ENCODE results near the gene TRA2A. TPM values are rescaled to one million over a fixed set of nuclear protein-coding genes. Genes with fewer than 3 reads are reported as not detected.

TRA2A gene
- total RNA-seq, 1 donor from 2014 or later, result 144 TPM

GRCh38 chr7:23472556-23472955, 59.2 kb downstream of the TRA2A start:
- no peaks in the 10 kb centered on the region for H3K36me3 Mint-ChIP-seq (ENCODE audit: low read depth)
- intact Hi-C loops (cut with micrococcal nuclease), result loop anchor here (5.0 kb wide), 2 partner anchors 125 to 365 kb away; partner anchors contain the start of genes CCDC126 and KLHL7
- DNase-seq (no peak), ATAC-seq (ENCODE audit: low read depth) (no peak)
- CTCF ChIA-PET, result interaction anchor here (0.6 to 1.2 kb wide), 4 partner anchors 25 to 194 kb away, joined by 3 to 6 read pairs (median 4); no protein-coding TSS in a partner anchor
- POLR2A ChIA-PET, result interaction anchor here (0.6 to 1.1 kb wide), 3 partner anchors 58 to 907 kb away, joined by 3 to 4 read pairs (median 3); no protein-coding TSS in a partner anchor
- peaks cover 57% of the 10 kb centered on the region for H3K27me3 Mint-ChIP-seq
- H3K27ac Mint-ChIP-seq, result no peak overlapping the region
- TF ChIP-seq, protein P1, sequence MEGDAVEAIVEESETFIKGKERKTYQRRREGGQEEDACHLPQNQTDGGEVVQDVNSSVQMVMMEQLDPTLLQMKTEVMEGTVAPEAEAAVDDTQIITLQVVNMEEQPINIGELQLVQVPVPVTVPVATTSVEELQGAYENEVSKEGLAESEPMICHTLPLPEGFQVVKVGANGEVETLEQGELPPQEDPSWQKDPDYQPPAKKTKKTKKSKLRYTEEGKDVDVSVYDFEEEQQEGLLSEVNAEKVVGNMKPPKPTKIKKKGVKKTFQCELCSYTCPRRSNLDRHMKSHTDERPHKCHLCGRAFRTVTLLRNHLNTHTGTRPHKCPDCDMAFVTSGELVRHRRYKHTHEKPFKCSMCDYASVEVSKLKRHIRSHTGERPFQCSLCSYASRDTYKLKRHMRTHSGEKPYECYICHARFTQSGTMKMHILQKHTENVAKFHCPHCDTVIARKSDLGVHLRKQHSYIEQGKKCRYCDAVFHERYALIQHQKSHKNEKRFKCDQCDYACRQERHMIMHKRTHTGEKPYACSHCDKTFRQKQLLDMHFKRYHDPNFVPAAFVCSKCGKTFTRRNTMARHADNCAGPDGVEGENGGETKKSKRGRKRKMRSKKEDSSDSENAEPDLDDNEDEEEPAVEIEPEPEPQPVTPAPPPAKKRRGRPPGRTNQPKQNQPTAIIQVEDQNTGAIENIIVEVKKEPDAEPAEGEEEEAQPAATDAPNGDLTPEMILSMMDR (IDR thresholded peaks at IDR 0.05), result no peak
- no peaks in the 10 kb centered on the region for H3K9me3 Mint-ChIP-seq
- H3K4me3 Mint-ChIP-seq, result no peak overlapping the region
- H3K4me1 Mint-ChIP-seq, result peaks cover 42% of the 10 kb centered on the region

- ATAC-seq (ENCODE audit: low read depth), result no peak
- H3K36me3 Mint-ChIP-seq (ENCODE audit: low read depth), result no peaks in the 10 kb centered on the region
- ChIA-PET CTCF (interaction anchor here (1.0 to 1.2 kb wide), 2 partner anchors 114 to 194 kb away, joined by 3 to 6 read pairs; no protein-coding TSS in a partner anchor), POLR2A (interaction anchor here (0.6 kb wide), 1 partner anchor 907 kb away, joined by 3 read pairs; no protein-coding TSS in a partner anchor)
- peaks cover 58% of the 10 kb centered on the region for H3K27me3 Mint-ChIP-seq
- H3K4me1 Mint-ChIP-seq, result peaks cover 47% of the 10 kb centered on the region
- no peaks in the 10 kb centered on the region for H3K9me3 Mint-ChIP-seq
- H3K27ac Mint-ChIP-seq, result peak overlapping the region; percentile 56
- TF ChIP-seq, protein P1 (IDR thresholded peaks at IDR 0.05), result no peak
- DNase-seq, result no peak
- intact Hi-C loops (cut with micrococcal nuclease), result loop anchor here (5.0 kb wide), 2 partner anchors 125 to 365 kb away; partner anchors contain the start of genes CCDC126 and KLHL7
- H3K4me3 Mint-ChIP-seq, result peak overlapping the region; percentile 24
These were observed 59.7 kb downstream of the TRA2A start for GRCh38 chr7:23472046-23472445.

DNA sequence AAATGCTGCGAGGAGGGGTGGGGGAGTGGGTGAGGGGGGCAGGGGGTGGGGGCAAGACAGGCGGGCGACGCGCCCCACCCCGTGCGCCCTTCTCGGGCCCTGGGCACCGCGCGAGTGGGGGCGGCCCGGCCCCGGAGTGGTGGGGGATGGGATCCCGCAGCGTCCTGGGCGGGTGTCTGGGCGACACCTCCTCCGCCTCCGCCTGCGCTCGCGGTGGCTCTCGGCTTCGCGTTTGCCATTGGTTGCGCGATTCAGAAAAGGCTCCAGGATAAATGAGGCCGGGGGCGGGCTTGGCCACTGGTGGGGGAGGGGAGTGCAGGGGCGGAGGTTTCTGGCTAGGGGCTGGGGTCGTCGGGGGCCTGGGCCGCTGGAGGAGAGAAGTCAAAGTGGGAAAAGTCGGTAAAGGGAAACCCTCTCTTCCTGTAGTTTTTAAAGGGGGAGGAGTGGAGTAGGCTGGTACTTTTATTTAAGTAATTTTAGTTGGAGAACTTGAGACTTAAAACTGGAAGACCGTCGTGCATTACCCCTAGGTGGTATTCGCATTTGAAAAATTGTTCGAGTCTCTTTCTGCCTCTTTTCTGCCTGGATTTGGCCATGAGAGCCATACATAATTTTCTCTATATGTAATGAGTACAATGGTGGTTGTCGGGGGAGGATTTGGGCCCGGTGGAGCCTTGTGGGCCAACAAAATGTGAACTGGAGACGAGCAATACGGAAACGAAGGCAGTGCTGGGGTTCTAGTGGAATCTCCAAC, 60.5 kb downstream of the TRA2A start:
- no peaks in the 10 kb centered on the region for H3K9me3 Mint-ChIP-seq
- no peaks in the 10 kb centered on the region for H3K36me3 Mint-ChIP-seq (ENCODE audit: low read depth)
- H3K4me3 Mint-ChIP-seq, result peak overlapping the region; percentile 88
- ATAC-seq (ENCODE audit: low read depth) (peak; percentile 57), DNase-seq (peak; percentile 53)
- H3K27ac Mint-ChIP-seq, result peak overlapping the region; percentile 81
- peaks cover 52% of the 10 kb centered on the region for H3K27me3 Mint-ChIP-seq
- intact Hi-C loops (cut with micrococcal nuclease), result loop anchor here (2.0 to 5.0 kb wide), 3 partner anchors 60 to 364 kb away; partner anchors contain the start of genes CCDC126, KLHL7 and TRA2A
- peaks cover 49% of the 10 kb centered on the region for H3K4me1 Mint-ChIP-seq
- ChIA-PET POLR2A (no interaction called here), CTCF (no interaction called here)
- TF ChIP-seq, protein P1 (IDR thresholded peaks at IDR 0.05), result no peak

DNA sequence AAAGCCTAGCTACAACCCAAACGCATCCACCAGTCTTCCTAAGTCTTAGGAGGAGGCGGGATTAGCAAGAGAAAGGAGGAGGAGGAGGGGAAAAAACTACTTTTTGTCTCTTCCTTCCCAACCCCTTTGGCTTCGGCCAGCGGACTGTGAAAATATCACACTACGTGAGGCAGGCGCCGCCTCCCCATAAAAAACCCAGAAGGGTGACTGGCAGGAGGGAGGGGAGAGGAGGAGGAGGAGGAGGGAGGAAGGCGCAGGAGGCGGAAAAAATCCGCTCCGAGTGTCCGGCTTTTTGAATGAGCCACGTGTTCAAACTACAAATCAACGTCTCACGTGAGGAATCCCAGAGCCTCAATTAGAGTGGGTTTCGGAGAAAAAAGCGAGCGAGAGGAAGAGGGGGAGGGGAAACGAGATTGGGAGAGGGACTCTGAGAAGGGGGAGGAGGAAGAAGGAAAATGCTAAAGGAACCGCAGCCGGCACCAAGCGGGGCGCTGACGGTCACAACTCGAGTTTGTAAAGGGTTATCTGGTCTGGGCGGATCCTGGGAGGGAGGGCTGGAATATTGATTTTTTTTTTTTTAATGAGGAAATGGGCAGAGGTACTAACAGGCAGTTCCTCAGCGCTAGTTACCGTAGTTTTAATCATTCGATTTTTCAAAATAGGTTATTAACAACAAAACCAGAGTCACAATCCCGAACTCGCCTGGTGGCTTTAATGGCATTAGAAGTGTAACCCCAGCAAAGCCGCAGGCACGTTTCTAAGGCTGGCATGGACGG, 61.3 kb downstream of the TRA2A start, which contains the start of gene IGF2BP3:
Gene IGF2BP3 (minus strand): TSS at position 162 of the 776 bp plus-strand sequence. CDS start 381 bp downstream, outside the sequence.
- DNase-seq, result peak; percentile 34
- Mint-ChIP-seq H3K9me3 (no peaks in the 10 kb centered on the region), H3K4me1 (peaks cover 52% of the 10 kb centered on the region), H3K4me3 (peak within 1 kb of the TSS; percentile 88), H3K27me3 (peaks cover 55% of the 10 kb centered on the region), H3K36me3 (ENCODE audit: low read depth) (no peaks in the 10 kb centered on the region), H3K27ac (peak within 1 kb of the TSS; percentile 81)
- TF ChIP-seq, protein P1 (IDR thresholded peaks at IDR 0.05), result no peak
- ATAC-seq (ENCODE audit: low read depth), result peak; percentile 12
- intact Hi-C loops (cut with micrococcal nuclease), result loop anchor here (1.0 to 5.0 kb wide), 5 partner anchors 60 to 363 kb away; partner anchors contain the start of genes CCDC126, KLHL7 and TRA2A
- ChIA-PET POLR2A (interaction anchor here (0.7 to 1.3 kb wide), 2 partner anchors 61 to 1647 kb away, joined by 3 to 4 read pairs; no protein-coding TSS in a partner anchor), CTCF (no interaction called here)

All from activated B cell treated with CpG ODN at 0.5 μM for 24 hours (primary cell).